ENCODE data around the gene LAMA5. TPM values are rescaled to one million over a fixed set of nuclear protein-coding genes. Genes with fewer than 3 reads are reported as not detected.

The LAMA5 gene
- polyA plus RNA-seq, 2 of the 4 experiments (the other 2 are of a cell fraction), result 20.4 to 196 TPM

DNA sequence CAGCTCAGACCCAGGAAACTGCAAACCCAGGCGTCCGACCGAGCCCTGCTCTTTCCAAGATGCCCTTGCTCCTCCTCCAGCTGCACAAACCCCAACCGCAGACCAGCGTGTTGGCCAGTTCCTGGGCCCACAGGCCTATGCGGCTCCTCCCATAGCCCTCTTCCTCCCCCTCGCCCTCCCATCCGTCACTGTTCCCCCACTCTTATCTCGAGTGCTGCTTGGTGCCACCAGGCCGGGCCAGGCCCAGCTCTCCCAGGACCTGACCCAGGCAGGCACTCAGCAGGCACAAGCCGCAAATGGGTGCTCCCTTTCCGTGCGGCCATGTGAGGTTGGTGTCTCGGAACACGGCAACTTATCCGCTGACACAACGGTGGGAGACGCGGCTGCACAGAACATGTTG, 35.8 kb downstream of the LAMA5 start:
- ATAC-seq, result no peak

DNA sequence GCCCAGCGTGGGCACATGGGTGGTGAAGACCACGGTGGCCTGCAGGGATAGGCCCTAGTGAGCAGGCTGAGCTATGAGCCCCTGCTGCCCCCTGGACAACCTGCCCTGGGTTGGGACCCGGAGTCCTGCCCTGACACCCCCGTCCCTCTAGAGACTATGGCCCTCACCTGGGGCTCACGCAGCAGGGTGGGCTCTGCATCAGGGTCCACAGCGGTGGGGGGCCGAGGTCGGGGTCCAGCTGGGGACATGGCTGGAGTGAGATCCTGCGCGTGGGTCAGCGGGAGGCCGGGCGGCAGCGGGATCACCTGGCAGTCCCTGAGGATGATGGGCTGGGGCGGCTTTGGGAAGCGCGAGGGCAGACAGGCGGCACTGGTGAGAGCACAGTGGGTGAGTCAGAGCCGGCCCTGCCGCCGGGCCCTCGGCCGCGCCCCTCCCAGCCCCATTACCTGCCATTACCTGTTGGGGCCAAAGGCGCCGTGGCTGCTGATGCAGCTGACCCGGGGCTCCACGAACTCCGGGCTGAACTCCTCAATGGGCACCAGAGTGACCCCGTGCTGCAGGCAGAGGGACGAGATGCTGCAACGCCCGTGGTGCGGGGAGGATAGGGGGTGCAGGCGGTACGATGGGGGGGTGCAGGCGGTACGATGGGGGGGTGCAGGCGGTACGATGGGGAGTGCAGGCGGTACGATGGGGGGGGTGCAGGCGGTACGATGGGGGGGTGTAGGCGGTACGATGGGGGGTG, 36.4 kb downstream of the LAMA5 start:
- ChIA-PET POLR2A (no interaction called here), CTCF (interaction anchor here (1.2 kb wide), 1 partner anchor 52 kb away, joined by 3 read pairs; no protein-coding TSS in a partner anchor)
- no peaks in the 10 kb centered on the region for H3K9me3 ChIP-seq

More for the DNA sequence above, 35.8 kb downstream of the LAMA5 start:
- Histone ChIP-seq H3K27ac (no peak overlapping the region), H3K4me2 (no peak overlapping the region), H3K4me1 (no peaks in the 10 kb centered on the region; the same call in 2 of the 3 replicates), H3K4me3 (no peak overlapping the region), H3K9me3 (no peaks in the 10 kb centered on the region)
- 93% methylated on average over 18 of the region's 19 CpGs for WGBS (ENCODE audit: missing lambda C conversion rate)
- DNase-seq (ENCODE audit: low read depth in 1 of 2, low spot score in 1 of 2) (no peak), FAIRE-seq (no peak)
- POLR2A ChIA-PET, result no interaction called here
- TF ChIP-seq HOXB13 (CRISPR knock-in tag; IDR thresholded peaks at IDR 0.05; ENCODE audit: low read depth) (no peak), FOSL2 (IDR thresholded peaks at IDR 0.05) (no peak), FOSL2 (CRISPR knock-in tag; IDR thresholded peaks at IDR 0.05) (no peak), RAD21 (conservative IDR thresholded peaks at IDR 0.05 in 1 of 2, IDR thresholded peaks at IDR 0.05 in 1 of 2) (no peak), ZFP36 (IDR thresholded peaks at IDR 0.05; ENCODE audit: borderline replicate concordance, partially characterized antibody) (no peak), MAZ (IDR thresholded peaks at IDR 0.05; ENCODE audit: borderline replicate concordance, low read depth, low read length) (no peak), RARB (CRISPR knock-in tag; IDR thresholded peaks at IDR 0.05) (no peak), CBX2 (IDR thresholded peaks at IDR 0.05; ENCODE audit: borderline replicate concordance, low read depth) (no peak), BHLHE40 (IDR thresholded peaks at IDR 0.05; ENCODE audit: low read depth, low read length) (no peak), CHD4 (IDR thresholded peaks at IDR 0.05; ENCODE audit: borderline replicate concordance) (no peak), FOSB (CRISPR knock-in tag; IDR thresholded peaks at IDR 0.05) (no peak)
- TF ChIP-seq, protein P1, sequence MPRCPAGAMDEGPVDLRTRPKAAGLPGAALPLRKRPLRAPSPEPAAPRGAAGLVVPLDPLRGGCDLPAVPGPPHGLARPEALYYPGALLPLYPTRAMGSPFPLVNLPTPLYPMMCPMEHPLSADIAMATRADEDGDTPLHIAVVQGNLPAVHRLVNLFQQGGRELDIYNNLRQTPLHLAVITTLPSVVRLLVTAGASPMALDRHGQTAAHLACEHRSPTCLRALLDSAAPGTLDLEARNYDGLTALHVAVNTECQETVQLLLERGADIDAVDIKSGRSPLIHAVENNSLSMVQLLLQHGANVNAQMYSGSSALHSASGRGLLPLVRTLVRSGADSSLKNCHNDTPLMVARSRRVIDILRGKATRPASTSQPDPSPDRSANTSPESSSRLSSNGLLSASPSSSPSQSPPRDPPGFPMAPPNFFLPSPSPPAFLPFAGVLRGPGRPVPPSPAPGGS (IDR thresholded peaks at IDR 0.05), result no peak
- TF ChIP-seq, protein P2, sequence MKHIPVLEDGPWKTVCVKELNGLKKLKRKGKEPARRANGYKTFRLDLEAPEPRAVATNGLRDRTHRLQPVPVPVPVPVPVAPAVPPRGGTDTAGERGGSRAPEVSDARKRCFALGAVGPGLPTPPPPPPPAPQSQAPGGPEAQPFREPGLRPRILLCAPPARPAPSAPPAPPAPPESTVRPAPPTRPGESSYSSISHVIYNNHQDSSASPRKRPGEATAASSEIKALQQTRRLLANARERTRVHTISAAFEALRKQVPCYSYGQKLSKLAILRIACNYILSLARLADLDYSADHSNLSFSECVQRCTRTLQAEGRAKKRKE (CRISPR knock-in tag; IDR thresholded peaks at IDR 0.05; ENCODE audit: low read depth), result no peak
- CTCF ChIA-PET, result no interaction called here

DNA sequence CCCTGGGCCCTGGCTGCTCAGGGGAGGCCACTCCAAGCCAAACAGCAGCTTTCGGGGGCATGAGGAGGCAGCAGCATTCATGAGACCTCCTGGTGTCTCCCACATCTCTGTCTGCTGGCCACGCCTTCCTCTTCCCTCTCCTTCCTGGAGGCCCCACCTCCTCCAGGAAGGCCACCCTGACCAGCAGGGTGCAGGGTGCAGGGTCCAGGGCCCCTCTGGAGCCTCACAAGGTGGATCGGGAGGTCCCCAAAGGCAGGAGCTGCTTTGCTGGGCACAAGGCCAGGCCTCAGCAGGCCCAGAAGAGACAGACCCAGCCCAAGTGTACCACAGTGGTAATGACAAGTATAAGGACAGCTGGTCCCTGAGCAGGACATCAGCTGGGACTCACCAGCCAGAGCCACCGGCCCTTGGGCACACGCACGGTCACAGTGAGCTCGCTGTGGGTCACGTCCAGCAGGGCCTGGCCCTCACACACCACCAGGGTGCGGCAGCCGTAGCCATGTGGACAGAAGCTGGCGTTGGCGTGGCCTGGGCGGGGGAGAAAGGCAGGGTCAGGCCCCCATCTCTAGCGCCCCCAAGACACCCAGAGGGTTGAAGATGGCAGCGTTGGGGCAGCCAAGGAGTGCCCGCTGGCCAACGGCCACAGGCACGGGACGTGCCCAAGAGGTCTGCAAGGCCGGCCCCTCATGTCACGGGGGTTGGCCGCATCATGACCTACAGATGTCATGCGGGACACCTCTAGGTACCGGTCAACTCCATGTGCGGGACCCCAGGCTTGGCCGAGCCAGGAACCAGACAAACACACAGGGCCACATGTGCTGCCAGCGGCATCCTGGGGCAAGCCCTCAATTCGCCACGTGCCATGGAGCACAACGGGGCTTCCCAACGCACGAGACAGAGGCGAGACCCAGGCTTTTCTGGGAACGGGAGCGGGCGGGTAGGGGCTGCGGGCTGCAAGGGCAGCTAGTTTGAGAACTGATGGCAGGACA, 37.4 kb downstream of the LAMA5 start:
- H3K4me2 ChIP-seq, result no peak overlapping the region
- H3K4me1 ChIP-seq, result no peaks in the 10 kb centered on the region
- ChIA-PET CTCF (interaction anchor here (0.7 to 2.3 kb wide), 7 partner anchors 9 to 53 kb away, joined by 3 to 6 read pairs (median 3); no protein-coding TSS in a partner anchor), POLR2A (no interaction called here)
- TF ChIP-seq ZFP36 (IDR thresholded peaks at IDR 0.05; ENCODE audit: borderline replicate concordance, partially characterized antibody) (peak; percentile 72), RNF2 (IDR thresholded peaks at IDR 0.05; ENCODE audit: borderline replicate concordance, low read depth) (no peak)
- DNase-seq (ENCODE audit: low read depth in 1 of 2, low spot score in 1 of 2) (no peak), ATAC-seq (no peak; a peak in 1 of 6 replicates), FAIRE-seq (no peak)
- no peak overlapping the region for H3K4me3 ChIP-seq
- no peaks in the 10 kb centered on the region for H3K9me3 ChIP-seq
- WGBS (ENCODE audit: missing lambda C conversion rate), result 95% methylated on average over 26 of the region's 37 CpGs
- H3K27ac ChIP-seq, result peak overlapping the region in 1 of 2 experiments; percentile 22; a peak in 2 of 6 replicates

More for the DNA sequence above, 36.4 kb downstream of the LAMA5 start:
- Histone ChIP-seq H3K4me3 (no peak overlapping the region), H3K27ac (no peak overlapping the region), H3K4me2 (no peak overlapping the region), H3K4me1 (no peaks in the 10 kb centered on the region; the same call in 2 of the 3 replicates)
- no peak for DNase-seq (ENCODE audit: low read depth in 1 of 2, low spot score in 1 of 2)
- no peak for FAIRE-seq
- WGBS (ENCODE audit: missing lambda C conversion rate), result 83% methylated on average over 21 of the region's 46 CpGs
- TF ChIP-seq MAZ (IDR thresholded peaks at IDR 0.05; ENCODE audit: borderline replicate concordance, low read depth, low read length) (no peak), ESRRA (IDR thresholded peaks at IDR 0.05; ENCODE audit: borderline replicate concordance, low read length) (no peak), JUNB (IDR thresholded peaks at IDR 0.05) (no peak), MYC (IDR thresholded peaks at IDR 0.05; ENCODE audit: borderline replicate concordance, low read length) (no peak), EP300 (IDR thresholded peaks at IDR 0.05) (no peak), EHMT2 (IDR thresholded peaks at IDR 0.05; ENCODE audit: low read depth) (no peak)
- no peak for ATAC-seq

Data from A549 (cell line).